Epithelial cell of proximal tubule (primary cell): ENCODE measurements around the gene SCYGR6. TPM values are rescaled to one million over a fixed set of nuclear protein-coding genes. Genes with fewer than 3 reads are reported as not detected.
A peak's percentile ranks its signal among the peaks of the same experiment; 100 is the strongest.
"Not testable (repeated sequence)": the region's sequence is repeated elsewhere in the genome, so short reads cannot be mapped to it uniquely, and the experiment has no call there.

Experiments used
- DNase-seq: peaks from one replicate; pipeline ENCODE4 v3.0.0-alpha.2; 2011; ENCODE audit warnings: low read depth
- H3K4me3 ChIP-seq: 2 replicates; pipeline ENCODE4 v1.5.1; 2011; ENCODE audit warnings: low read depth, mild to moderate bottlenecking, low read length
- CTCF ChIP-seq: conservative IDR thresholded peaks from 2 replicates; pipeline ENCODE4 v1.5.1; 2012; ENCODE audit warnings: low read depth, mild to moderate bottlenecking, low read length
- total RNA-seq: library from RNA; depleted of rRNA; stranded (reverse); fragments of >200 nt; gene quantifications from 2 replicates; pipeline ENCODE4 v1.2.3, GENCODE V29; 2015

SCYGR6 gene
- total RNA-seq, 1 donor from 2014 or later: not detected

GRCh38 chr2:227765788-227766372 lies 41.3 kb upstream of the SCYGR6 start:
- no peak for TF ChIP-seq CTCF
- no peak overlapping the region for H3K4me3 ChIP-seq
- peak; percentile 32 for DNase-seq

GRCh38 chr2:227761740-227762476 lies 37.4 kb upstream of the SCYGR6 start:
- no peak overlapping the region for H3K4me3 ChIP-seq
- no peak for TF ChIP-seq CTCF
- DNase-seq: peak; percentile 99

GRCh38 chr2:227759411-227760118 lies 35.0 kb upstream of the SCYGR6 start:
- TF ChIP-seq CTCF: no peak
- peak; percentile 97 for DNase-seq
- peak overlapping the region; percentile 21 for H3K4me3 ChIP-seq

- DNase-seq: not testable (repeated sequence)
Measured at GRCh38 chr2:227756261-227756660, 31.7 kb upstream of the SCYGR6 start.

GRCh38 chr2:227748079-227748478 lies 23.5 kb upstream of the SCYGR6 start:
- DNase-seq: no peak
- TF ChIP-seq CTCF: peak; percentile 60
- no peak overlapping the region for H3K4me3 ChIP-seq

More at GRCh38 chr2:227756261-227756660, 31.7 kb upstream of the SCYGR6 start:
- H3K4me3 ChIP-seq: not testable (repeated sequence)

GRCh38 chr2:227745594-227745993 lies 21.0 kb upstream of the SCYGR6 start, which contains the start of gene SCYGR8:
Gene SCYGR8, plus strand, starts transcription at chr2:227745894. Its CDS starts 0 bp downstream, at chr2:227745894.
- no peak for TF ChIP-seq CTCF
- H3K4me3 ChIP-seq: no peak within 1 kb of the TSS
- no peak for DNase-seq

- peak; percentile 59 for TF ChIP-seq CTCF
- not testable (repeated sequence) for DNase-seq, H3K4me3 ChIP-seq
Measured at GRCh38 chr2:227740705-227741104, 16.1 kb upstream of the SCYGR6 start.
